Neural cell (in vitro differentiated cells): ENCODE measurements around the gene TPCN1.

Experiments used
- EP300 ChIP-seq: fragments of 450-650 bp; conservative IDR thresholded peaks from 2 replicates; pipeline ENCODE4 v1.6.1; 2014; ENCODE audit warnings: antibody characterized with exemption, mild to moderate bottlenecking, moderate library complexity; ENCODE audit not compliant: poor library complexity, severe bottlenecking
- EZH2 ChIP-seq: fragments of 200-600, 300-800 bp; shearing (Covaris generic), sonication (generic); IDR thresholded peaks from 2 replicates; pipeline ENCODE4 v1.6.1; 2014; ENCODE audit warnings: antibody characterized with exemption, low read length, borderline replicate concordance, mild to moderate bottlenecking; ENCODE audit not compliant: insufficient read depth, poor library complexity, severe bottlenecking
- TF ChIP-seq, protein P1 (sequence below): fragments of 450-650 bp; IDR thresholded peaks from 2 replicates; pipeline ENCODE4 v1.5.1; 2014; ENCODE audit warnings: antibody characterized with exemption, mild to moderate bottlenecking, moderate library complexity; ENCODE audit not compliant: poor library complexity, severe bottlenecking

- TF ChIP-seq EP300 (no peak), EZH2 (no peak)
- TF ChIP-seq, protein P1, sequence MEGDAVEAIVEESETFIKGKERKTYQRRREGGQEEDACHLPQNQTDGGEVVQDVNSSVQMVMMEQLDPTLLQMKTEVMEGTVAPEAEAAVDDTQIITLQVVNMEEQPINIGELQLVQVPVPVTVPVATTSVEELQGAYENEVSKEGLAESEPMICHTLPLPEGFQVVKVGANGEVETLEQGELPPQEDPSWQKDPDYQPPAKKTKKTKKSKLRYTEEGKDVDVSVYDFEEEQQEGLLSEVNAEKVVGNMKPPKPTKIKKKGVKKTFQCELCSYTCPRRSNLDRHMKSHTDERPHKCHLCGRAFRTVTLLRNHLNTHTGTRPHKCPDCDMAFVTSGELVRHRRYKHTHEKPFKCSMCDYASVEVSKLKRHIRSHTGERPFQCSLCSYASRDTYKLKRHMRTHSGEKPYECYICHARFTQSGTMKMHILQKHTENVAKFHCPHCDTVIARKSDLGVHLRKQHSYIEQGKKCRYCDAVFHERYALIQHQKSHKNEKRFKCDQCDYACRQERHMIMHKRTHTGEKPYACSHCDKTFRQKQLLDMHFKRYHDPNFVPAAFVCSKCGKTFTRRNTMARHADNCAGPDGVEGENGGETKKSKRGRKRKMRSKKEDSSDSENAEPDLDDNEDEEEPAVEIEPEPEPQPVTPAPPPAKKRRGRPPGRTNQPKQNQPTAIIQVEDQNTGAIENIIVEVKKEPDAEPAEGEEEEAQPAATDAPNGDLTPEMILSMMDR: no peak
Measured at GRCh38 chr12:113239288-113239771, 18.1 kb downstream of the TPCN1 start.
